ENCODE measurements around the gene IREB2.

The IREB2 gene

GRCh38 chr15:78437107-78437761 lies 782 bp upstream of the IREB2 start:
- no peak for FAIRE-seq

- FAIRE-seq = no peak
Measured at GRCh38 chr15:78438619-78439285, 736 bp downstream of the IREB2 start.

- FAIRE-seq = no peak
Measured at GRCh38 chr15:78440375-78441373, 2.7 kb downstream of the IREB2 start.

- no peak for FAIRE-seq
Measured at GRCh38 chr15:78444255-78444654, 6.2 kb downstream of the IREB2 start.

- FAIRE-seq = no peak
Measured at GRCh38 chr15:78445875-78446274, 7.9 kb downstream of the IREB2 start.

GRCh38 chr15:78446551-78446950 lies 8.5 kb downstream of the IREB2 start:
- FAIRE-seq = no peak

- no peak for FAIRE-seq
Measured at GRCh38 chr15:78448441-78449219, 10.6 kb downstream of the IREB2 start.

GRCh38 chr15:78449220-78449999 lies 11.4 kb downstream of the IREB2 start:
- no peak for FAIRE-seq

GRCh38 chr15:78450285-78450858 lies 12.4 kb downstream of the IREB2 start:
- no peak for FAIRE-seq

- no peak for FAIRE-seq
Measured at GRCh38 chr15:78452485-78452884, 14.5 kb downstream of the IREB2 start.

- FAIRE-seq = no peak
Measured at GRCh38 chr15:78453447-78453846, 15.4 kb downstream of the IREB2 start.

GRCh38 chr15:78454992-78455391 lies 17.0 kb downstream of the IREB2 start:
- FAIRE-seq = no peak

GRCh38 chr15:78455749-78456148 lies 17.7 kb downstream of the IREB2 start:
- no peak for FAIRE-seq

- no peak for FAIRE-seq
Measured at GRCh38 chr15:78456426-78456825, 18.4 kb downstream of the IREB2 start.

GRCh38 chr15:78457101-78457500 lies 19.1 kb downstream of the IREB2 start:
- FAIRE-seq = peak; percentile 89

- FAIRE-seq = no peak
Measured at GRCh38 chr15:78460737-78461136, 22.7 kb downstream of the IREB2 start.

- FAIRE-seq = no peak
Measured at GRCh38 chr15:78461171-78461888, 23.3 kb downstream of the IREB2 start.

GRCh38 chr15:78469031-78469430 lies 31.0 kb downstream of the IREB2 start:
- no peak for FAIRE-seq

- no peak for FAIRE-seq
Measured at GRCh38 chr15:78477295-78477694, 39.3 kb downstream of the IREB2 start.

GRCh38 chr15:78479650-78480049 lies 41.6 kb downstream of the IREB2 start:
- no peak for FAIRE-seq

GRCh38 chr15:78481917-78482316 lies 43.9 kb downstream of the IREB2 start:
- FAIRE-seq = no peak

Data from endometrium (tissue), 2 donors.